ENCODE data around the gene ZNF483.

ZNF483 gene

GRCh38 chr9:111622626-111623025 is 97.6 kb downstream of the ZNF483 start:
- no peak for TF ChIP-seq CTCF (IDR thresholded peaks at IDR 0.05; ENCODE audit: unreplicated experiment in 3 of 3)

More at GRCh38 chr9:111622626-111623025, 97.6 kb downstream of the ZNF483 start:
- Mint-ChIP-seq H3K27ac (peak overlapping the region in 1 of 3 experiments; percentile 60), H3K4me1 (no peaks in the 10 kb centered on the region), H3K4me3 (no peak overlapping the region), H3K36me3 (ENCODE audit: low read depth) (no peaks in the 10 kb centered on the region), H3K9me3 (no peaks in the 10 kb centered on the region), H3K27me3 (ENCODE audit: low read depth) (peaks cover 3% of the 10 kb centered on the region)

Data from nephron (organoid).